ENCODE results near the gene AP2A1.

DNA sequence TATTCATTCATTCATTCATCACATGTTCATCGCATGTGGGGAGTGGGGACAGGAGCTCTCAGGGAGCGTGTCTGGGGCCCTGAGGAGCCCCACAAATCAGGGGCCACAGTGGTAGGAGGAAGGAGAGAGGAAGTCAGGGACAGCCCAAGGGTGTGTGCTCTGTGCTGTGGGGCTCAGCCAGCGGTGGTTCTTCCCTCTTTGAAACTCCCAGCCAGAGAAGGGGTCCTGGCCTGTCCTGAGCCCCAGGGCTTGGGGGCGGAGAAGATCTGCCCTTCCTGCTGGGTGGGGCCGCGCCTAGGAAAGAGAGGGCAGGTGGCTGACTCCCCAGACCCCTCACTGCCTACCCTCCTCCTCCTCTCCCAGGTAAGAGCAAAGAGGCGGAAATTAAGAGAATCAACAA is 14.6 kb downstream of the AP2A1 start:
- TF ChIP-seq POLR2A (IDR thresholded peaks at IDR 0.05; ENCODE audit: low read depth, low read length) (no peak), FOS (IDR thresholded peaks at IDR 0.05; ENCODE audit: borderline replicate concordance, insufficient read depth, low read length) (no peak)
- TF ChIP-seq, protein P1, sequence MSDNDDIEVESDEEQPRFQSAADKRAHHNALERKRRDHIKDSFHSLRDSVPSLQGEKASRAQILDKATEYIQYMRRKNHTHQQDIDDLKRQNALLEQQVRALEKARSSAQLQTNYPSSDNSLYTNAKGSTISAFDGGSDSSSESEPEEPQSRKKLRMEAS (IDR thresholded peaks at IDR 0.05; ENCODE audit: insufficient read depth, insufficient read length), result no peak
